Neuron (in vitro differentiated cells): Measurements from ENCODE around the gene DCN.

ENCODE experiments used
- H2AFZ ChIP-seq: one replicate; pipeline ENCODE4 v1.6.1; 2013; ENCODE audit warnings: low read depth, mild to moderate bottlenecking, inconsistent platforms, low read length, moderate library complexity
- H3K27me3 ChIP-seq: one replicate; pipeline ENCODE4 v1.6.1; 2013; ENCODE audit warnings: low read length; ENCODE audit not compliant: insufficient read depth
- H3K36me3 ChIP-seq: one replicate; pipeline ENCODE4 v1.6.1; 2013; ENCODE audit warnings: low read length; ENCODE audit not compliant: insufficient read depth
- H3K4me1 ChIP-seq: one replicate; pipeline ENCODE4 v1.6.1; 2013; ENCODE audit warnings: low read length; ENCODE audit not compliant: insufficient read depth
- H3K4me3 ChIP-seq: 2 replicates; pipeline ENCODE4 v1.5.1; 2013; ENCODE audit warnings: mild to moderate bottlenecking, low read length, moderate library complexity
- H3K9me3 ChIP-seq: one replicate; pipeline ENCODE4 v1.6.1; 2013; ENCODE audit warnings: low read length

The DCN gene

GRCh38 chr12:91144053-91144452 lies 38.6 kb downstream of the DCN start:
- H3K9me3 ChIP-seq = no peaks in the 10 kb centered on the region
- no peak overlapping the region for H2AFZ ChIP-seq
- no peak overlapping the region for H3K4me3 ChIP-seq
- H3K36me3 ChIP-seq = no peaks in the 10 kb centered on the region
- no peaks in the 10 kb centered on the region for H3K27me3 ChIP-seq
- H3K4me1 ChIP-seq = no peaks in the 10 kb centered on the region

DNA sequence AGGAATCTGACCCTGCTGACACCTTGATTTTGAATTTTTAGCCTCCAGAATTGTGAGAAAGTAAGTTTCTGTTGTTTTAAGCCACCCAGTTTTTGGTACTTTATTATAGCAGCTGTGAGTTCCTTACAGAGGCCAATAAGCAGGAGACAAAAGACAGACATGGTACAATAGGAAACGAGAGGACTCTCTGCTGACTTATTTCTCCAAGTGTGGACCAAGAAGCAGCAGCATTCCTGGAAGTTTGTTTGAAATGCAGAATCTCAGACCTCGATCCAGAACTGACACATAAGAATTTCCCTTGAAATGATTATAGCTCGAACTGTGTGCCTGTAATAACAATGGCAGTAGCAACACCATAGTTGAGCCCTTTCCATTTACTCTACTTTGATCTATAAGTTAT lies 39.4 kb downstream of the DCN start:
- Histone ChIP-seq H3K9me3 (no peaks in the 10 kb centered on the region), H3K36me3 (no peaks in the 10 kb centered on the region), H3K4me1 (no peaks in the 10 kb centered on the region), H2AFZ (no peak overlapping the region), H3K4me3 (no peak overlapping the region), H3K27me3 (no peaks in the 10 kb centered on the region)

DNA sequence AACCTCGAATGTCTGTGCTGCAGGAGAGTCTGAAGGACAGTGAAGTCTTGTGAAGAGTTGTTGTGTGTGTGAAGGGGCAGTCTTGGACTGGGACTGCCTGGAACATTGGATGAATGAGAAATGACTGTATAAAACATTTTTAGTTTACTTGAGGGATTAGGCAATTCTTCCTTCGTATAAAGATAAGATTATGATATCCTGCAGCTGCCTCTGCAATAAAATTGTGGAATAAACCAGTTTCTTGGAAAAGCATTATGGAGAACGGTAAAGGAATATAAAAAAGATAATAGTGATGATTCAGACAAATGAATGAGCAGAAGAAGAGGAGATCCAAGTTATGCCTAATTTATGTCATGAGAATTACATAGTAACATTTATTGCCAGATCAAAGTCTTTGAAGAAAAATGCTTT lies 40.4 kb downstream of the DCN start:
- no peak overlapping the region for H2AFZ ChIP-seq
- no peaks in the 10 kb centered on the region for H3K4me1 ChIP-seq
- no peak overlapping the region for H3K4me3 ChIP-seq
- no peaks in the 10 kb centered on the region for H3K9me3 ChIP-seq
- H3K27me3 ChIP-seq = no peaks in the 10 kb centered on the region
- H3K36me3 ChIP-seq = no peaks in the 10 kb centered on the region

DNA sequence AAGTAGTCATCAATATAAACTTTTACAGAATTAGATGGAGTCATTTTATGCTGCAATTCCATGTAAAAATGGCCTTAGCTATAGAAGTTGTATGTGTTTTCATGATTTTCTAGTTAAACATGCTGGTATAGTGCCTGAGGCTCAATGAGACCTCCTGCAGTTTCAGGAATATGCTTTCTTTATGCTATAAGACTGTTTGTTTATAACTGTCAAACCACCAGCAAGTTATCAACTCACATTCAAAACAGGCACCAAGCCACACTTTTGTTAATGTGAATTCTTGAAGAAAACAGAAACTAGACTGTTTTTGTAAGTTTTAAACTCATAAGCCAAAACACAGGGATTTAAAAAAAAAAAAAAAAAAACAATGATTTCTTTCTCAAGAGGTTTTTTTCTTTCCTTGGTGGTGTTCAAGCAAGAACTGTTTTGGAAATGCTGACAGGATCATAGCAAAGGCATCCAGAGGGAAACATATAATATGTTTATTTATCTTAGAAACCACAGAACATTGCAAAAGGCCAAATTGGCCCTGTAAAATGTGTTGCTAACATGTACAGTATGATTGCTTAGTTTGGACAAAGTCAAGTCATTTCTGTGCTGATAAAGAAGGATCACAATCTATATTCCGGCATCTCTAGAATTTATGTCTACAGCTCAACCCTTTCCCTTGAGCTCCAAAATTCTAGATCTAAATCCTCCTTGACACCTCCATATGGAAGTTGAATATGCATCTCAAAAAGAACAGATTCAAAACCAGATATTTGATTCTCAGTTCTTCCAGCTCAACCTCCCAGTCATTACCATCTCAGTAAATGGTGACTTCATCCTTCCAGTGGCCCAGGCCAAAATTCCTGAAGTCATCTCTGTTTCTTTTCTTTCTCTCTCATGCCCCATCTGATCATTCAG lies 42.3 kb downstream of the DCN start:
- Histone ChIP-seq H3K4me3 (no peak overlapping the region), H2AFZ (no peak overlapping the region), H3K9me3 (no peaks in the 10 kb centered on the region), H3K4me1 (no peaks in the 10 kb centered on the region), H3K27me3 (no peaks in the 10 kb centered on the region), H3K36me3 (no peaks in the 10 kb centered on the region)

DNA sequence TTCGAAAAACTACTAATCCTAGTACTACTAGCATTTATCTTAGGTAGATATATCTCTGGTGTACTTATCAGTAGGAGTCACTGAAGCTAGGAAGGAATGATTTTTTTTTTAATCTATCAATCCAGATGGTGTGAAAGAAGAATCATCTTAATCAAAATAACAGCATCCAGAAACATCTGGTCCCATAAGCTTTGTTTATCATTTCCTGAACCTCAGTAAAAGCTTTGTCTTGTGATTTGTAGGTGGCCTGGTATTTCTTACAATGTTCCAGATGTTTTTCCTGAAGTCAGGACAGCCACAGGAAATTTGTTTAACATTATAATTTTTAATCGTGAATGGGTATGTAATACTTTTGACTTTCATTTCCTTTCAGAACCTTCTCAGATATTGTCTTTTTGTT lies 43.3 kb downstream of the DCN start:
- H3K4me3 ChIP-seq = no peak overlapping the region
- H3K9me3 ChIP-seq = no peaks in the 10 kb centered on the region
- no peaks in the 10 kb centered on the region for H3K4me1 ChIP-seq
- H3K36me3 ChIP-seq = no peaks in the 10 kb centered on the region
- H3K27me3 ChIP-seq = no peaks in the 10 kb centered on the region
- H2AFZ ChIP-seq = no peak overlapping the region

DNA sequence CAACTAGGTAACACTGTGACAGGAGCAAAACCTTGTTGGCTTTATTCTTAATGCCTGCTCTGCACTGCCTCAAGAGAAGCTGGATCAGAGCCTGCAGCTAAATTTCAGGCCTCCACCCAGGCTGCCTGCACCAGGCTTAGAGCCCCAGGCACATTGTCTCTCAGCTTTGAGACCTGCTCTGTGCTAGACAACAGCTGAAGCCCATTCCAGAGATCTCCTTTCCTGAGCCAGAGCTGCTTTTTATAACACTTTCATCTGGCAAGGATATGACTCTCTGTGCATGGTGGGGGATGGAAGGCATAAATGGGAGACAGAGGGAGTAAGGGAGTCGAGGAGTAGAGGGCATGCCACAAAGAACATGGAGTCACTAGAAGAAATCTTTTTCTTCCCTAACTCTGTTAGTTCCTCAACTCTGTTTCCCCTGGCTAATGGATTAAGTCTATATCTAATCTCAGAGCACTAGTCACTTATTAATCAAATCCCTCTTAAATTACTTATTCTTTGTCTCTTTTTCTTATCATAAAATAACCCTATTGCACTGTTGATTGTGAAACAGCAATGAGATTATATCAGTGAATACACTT lies 44.2 kb downstream of the DCN start:
- no peaks in the 10 kb centered on the region for H3K27me3 ChIP-seq
- no peak overlapping the region for H2AFZ ChIP-seq
- H3K36me3 ChIP-seq = no peaks in the 10 kb centered on the region
- no peaks in the 10 kb centered on the region for H3K9me3 ChIP-seq
- no peak overlapping the region for H3K4me3 ChIP-seq
- no peaks in the 10 kb centered on the region for H3K4me1 ChIP-seq

DNA sequence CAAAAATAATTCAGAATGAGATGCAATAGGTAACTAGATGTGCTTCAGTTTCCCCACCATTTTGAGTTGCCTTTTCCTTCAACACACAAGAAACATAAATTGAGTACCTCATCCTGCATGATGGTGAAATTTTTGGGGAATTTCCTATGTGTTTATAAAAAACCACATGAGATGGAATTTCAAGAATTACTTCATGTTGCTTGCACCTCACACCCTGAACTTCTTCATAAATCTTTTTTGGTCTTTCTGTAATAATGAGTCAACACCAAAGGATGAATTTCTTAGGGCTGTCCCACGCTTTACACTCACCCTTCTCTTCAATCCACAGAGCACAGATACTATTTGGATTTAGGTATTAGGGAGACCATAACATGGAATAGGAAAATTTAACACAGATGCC lies 48.7 kb downstream of the DCN start:
- H3K36me3 ChIP-seq = no peaks in the 10 kb centered on the region
- H3K4me1 ChIP-seq = no peaks in the 10 kb centered on the region
- no peak overlapping the region for H2AFZ ChIP-seq
- no peaks in the 10 kb centered on the region for H3K9me3 ChIP-seq
- H3K4me3 ChIP-seq = no peak overlapping the region
- H3K27me3 ChIP-seq = no peaks in the 10 kb centered on the region

DNA sequence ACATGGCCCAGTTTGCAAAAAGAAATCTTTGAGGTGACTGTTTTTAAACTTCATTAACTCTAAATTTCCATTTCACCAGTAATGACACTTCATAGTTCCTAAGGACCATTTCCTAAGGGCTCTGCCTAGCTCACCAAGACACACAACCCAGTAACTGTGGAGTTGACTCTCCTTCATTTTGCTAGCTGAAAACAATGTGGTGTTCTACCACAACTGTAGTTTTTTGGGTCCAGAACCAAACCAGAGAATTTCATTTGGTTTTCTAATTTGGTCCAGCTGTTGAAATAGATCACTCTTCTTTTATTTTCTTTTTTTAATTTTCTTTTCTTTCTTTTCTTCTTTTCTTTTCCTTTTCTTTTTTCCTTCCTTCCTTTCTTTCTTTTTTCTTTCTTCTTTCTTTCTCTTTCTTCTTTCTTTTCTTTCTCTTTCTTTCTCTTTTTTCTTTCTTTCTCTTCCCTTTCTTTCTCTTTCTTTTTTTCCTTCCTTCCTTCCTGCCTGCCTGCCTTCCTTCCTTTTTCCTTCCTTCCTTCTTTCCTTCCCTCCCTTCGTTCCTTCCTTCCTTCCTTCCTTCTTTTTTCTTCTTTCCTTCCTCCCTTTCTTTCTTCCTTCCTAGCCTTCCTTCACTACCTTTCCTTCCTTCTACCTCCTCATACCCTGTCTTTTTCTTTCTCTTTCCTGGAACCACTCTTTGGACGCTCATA lies 52.8 kb downstream of the DCN start:
- no peaks in the 10 kb centered on the region for H3K36me3 ChIP-seq
- no peaks in the 10 kb centered on the region for H3K4me1 ChIP-seq
- no peak overlapping the region for H2AFZ ChIP-seq
- no peak overlapping the region for H3K4me3 ChIP-seq
- H3K9me3 ChIP-seq = no peaks in the 10 kb centered on the region
- H3K27me3 ChIP-seq = no peaks in the 10 kb centered on the region

DNA sequence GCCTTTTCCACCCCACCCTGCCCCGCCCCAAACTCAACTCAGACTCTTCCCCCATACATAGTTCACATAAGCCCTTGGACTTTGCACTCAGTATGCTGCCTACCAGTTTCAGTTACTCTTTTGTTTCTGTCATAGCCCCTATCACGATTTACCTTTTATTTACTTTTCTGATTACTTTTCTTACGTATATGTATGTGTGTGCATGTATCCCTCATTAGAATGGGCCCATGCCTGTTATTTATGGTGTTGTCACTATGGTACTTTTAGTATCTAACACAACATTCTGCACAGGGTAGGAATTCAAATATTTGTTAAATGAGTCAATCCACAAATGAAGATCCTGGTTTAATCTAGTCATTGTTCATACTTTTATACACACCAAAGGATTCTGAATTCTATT lies 54.9 kb downstream of the DCN start:
- Histone ChIP-seq H3K9me3 (no peaks in the 10 kb centered on the region), H3K27me3 (no peaks in the 10 kb centered on the region), H3K36me3 (no peaks in the 10 kb centered on the region), H3K4me3 (no peak overlapping the region), H2AFZ (no peak overlapping the region), H3K4me1 (no peaks in the 10 kb centered on the region)

DNA sequence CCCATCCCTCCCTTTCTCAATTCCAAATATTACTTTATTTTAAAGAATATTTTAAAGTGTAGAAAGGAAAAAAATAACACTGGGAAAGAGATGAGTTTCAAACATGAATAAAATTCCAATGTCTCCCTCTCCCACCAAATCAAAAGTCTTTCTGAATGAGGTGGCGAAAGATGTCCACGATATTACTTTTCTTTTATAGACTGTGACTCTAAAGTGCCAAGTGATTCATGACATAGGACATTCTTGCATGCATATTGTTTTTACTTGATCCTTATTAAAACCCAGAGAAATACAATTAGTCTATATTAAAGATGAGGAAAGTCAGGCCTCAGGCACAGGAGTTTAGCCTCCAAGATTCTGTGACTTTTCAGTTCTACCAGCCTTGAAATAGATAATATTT lies 55.3 kb downstream of the DCN start:
- Histone ChIP-seq H3K4me3 (no peak overlapping the region), H3K9me3 (no peaks in the 10 kb centered on the region), H3K27me3 (no peaks in the 10 kb centered on the region), H2AFZ (no peak overlapping the region), H3K36me3 (no peaks in the 10 kb centered on the region), H3K4me1 (no peaks in the 10 kb centered on the region)

GRCh38 chr12:91126516-91126915 lies 56.1 kb downstream of the DCN start:
- Histone ChIP-seq H3K4me3 (no peak overlapping the region), H2AFZ (no peak overlapping the region), H3K36me3 (no peaks in the 10 kb centered on the region), H3K4me1 (no peaks in the 10 kb centered on the region), H3K27me3 (no peaks in the 10 kb centered on the region), H3K9me3 (no peaks in the 10 kb centered on the region)

GRCh38 chr12:91123236-91123916 lies 59.2 kb downstream of the DCN start:
- no peaks in the 10 kb centered on the region for H3K4me1 ChIP-seq
- no peak overlapping the region for H2AFZ ChIP-seq
- H3K36me3 ChIP-seq = no peaks in the 10 kb centered on the region
- no peaks in the 10 kb centered on the region for H3K27me3 ChIP-seq
- H3K9me3 ChIP-seq = no peaks in the 10 kb centered on the region
- no peak overlapping the region for H3K4me3 ChIP-seq

DNA sequence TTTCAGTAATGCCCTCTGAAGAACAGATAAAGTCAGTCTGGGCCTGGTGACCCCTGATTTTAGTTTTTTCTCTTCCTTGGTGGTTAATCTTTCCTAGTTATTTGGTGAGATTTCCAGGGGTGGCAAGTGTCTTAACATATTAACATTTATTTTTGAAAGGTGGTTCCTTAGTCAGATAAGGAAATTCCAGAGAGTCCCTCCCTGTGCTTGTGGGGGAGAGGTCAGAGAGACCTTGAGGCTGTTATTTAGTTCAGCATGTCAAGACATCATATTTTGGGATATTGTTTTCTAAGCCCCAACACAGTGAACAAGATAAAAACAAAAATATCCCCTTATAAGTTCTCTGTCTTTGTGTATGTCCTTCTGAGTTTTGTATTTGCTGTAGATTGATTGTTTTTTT lies 61.8 kb downstream of the DCN start:
- Histone ChIP-seq H3K36me3 (no peaks in the 10 kb centered on the region), H3K4me3 (no peak overlapping the region), H3K27me3 (no peaks in the 10 kb centered on the region), H3K9me3 (no peaks in the 10 kb centered on the region), H2AFZ (no peak overlapping the region), H3K4me1 (no peaks in the 10 kb centered on the region)
